SK-N-MC (cell line): ENCODE results near the gene SLC2A5.

ENCODE experiments used
- EZH2 ChIP-seq: fragments of 200-600 bp; sonication (generic); IDR thresholded peaks from one replicate; pipeline ENCODE4 v1.6.1; 2017; ENCODE audit warnings: antibody characterized with exemption
- POLR2AphosphoS5 ChIP-seq: IDR thresholded peaks from 2 replicates; pipeline ENCODE4 v1.6.1; 2012; ENCODE audit warnings: mild to moderate bottlenecking, low read depth, low read length, borderline replicate concordance

- TF ChIP-seq POLR2AphosphoS5 (no peak), EZH2 (no peak)
Observed at GRCh38 chr1:9020305-9020704, 49.1 kb downstream of the SLC2A5 start.
